22Rv1 (cell line): Measurements from ENCODE around the gene CPT2.

Source experiments
- CTCF ChIP-seq: fragments of 450-650 bp; IDR thresholded peaks from 2 replicates; pipeline ENCODE4 v1.5.1; 2017; ENCODE audit warnings: mild to moderate bottlenecking
- ZFX ChIP-seq: fragments of 450-650 bp; IDR thresholded peaks from 2 replicates; pipeline ENCODE4 v1.6.1; 2017; ENCODE audit warnings: antibody characterized with exemption, borderline replicate concordance

GRCh38 chr1:53176452-53177208 lies 20.0 kb upstream of the CPT2 start:
- peak; percentile 69 for TF ChIP-seq CTCF
- TF ChIP-seq ZFX: no peak
